ENCODE measurements around the gene DOCK2. TPM values are rescaled to one million over a fixed set of nuclear protein-coding genes. Genes with fewer than 3 reads are reported as not detected.

DOCK2 gene
- total RNA-seq, 4 donors from 2014 or later = 2.3 to 11.2 (median 3.2) TPM

GRCh38 chr5:169732841-169733240, 95.8 kb downstream of the DOCK2 start:
- H3K4me1 ChIP-seq = no peaks in the 10 kb centered on the region
- TF ChIP-seq POLR2AphosphoS5 (IDR thresholded peaks at IDR 0.05) (no peak), POLR2A (IDR thresholded peaks at IDR 0.05) (no peak), CTCF (IDR thresholded peaks at IDR 0.05) (no peak), EP300 (IDR thresholded peaks at IDR 0.05) (no peak)
- no peak overlapping the region for H3K27ac ChIP-seq
- no peaks in the 10 kb centered on the region for H3K36me3 ChIP-seq
- no peaks in the 10 kb centered on the region for H3K9me3 ChIP-seq
- no peak for DNase-seq (ENCODE audit: low spot score in 2 of 2)
- 40% methylated on average over 1 of the region's 1 CpG for WGBS
- H3K4me3 ChIP-seq = no peak overlapping the region
- no peaks in the 10 kb centered on the region for H3K27me3 ChIP-seq

GRCh38 chr5:169735913-169736312, 98.8 kb downstream of the DOCK2 start:
- H3K9me3 ChIP-seq = no peaks in the 10 kb centered on the region
- no peaks in the 10 kb centered on the region for H3K27me3 ChIP-seq
- H3K27ac ChIP-seq = no peak overlapping the region
- H3K4me3 ChIP-seq = no peak overlapping the region
- DNase-seq (ENCODE audit: low spot score in 2 of 2) = no peak
- H3K4me1 ChIP-seq = no peaks in the 10 kb centered on the region
- TF ChIP-seq POLR2A (IDR thresholded peaks at IDR 0.05) (no peak), CTCF (IDR thresholded peaks at IDR 0.05) (no peak)
- H3K36me3 ChIP-seq = no peaks in the 10 kb centered on the region
- 80% methylated on average over 3 of the region's 3 CpGs for WGBS

- H3K4me3 ChIP-seq = no peak overlapping the region
- 93% methylated on average over 2 of the region's 2 CpGs for WGBS
- no peaks in the 10 kb centered on the region for H3K36me3 ChIP-seq
- no peak for DNase-seq (ENCODE audit: low spot score in 2 of 2)
- no peaks in the 10 kb centered on the region for H3K4me1 ChIP-seq
- H3K9me3 ChIP-seq = no peaks in the 10 kb centered on the region
- H3K27me3 ChIP-seq = no peaks in the 10 kb centered on the region
- H3K27ac ChIP-seq = no peak overlapping the region
- no peak for TF ChIP-seq EP300 (IDR thresholded peaks at IDR 0.05)
- TF ChIP-seq POLR2AphosphoS5 (IDR thresholded peaks at IDR 0.05) = no peak
- TF ChIP-seq CTCF (IDR thresholded peaks at IDR 0.05) = no peak
- TF ChIP-seq POLR2A (IDR thresholded peaks at IDR 0.05) = no peak
Measured at GRCh38 chr5:169736653-169737052, 99.6 kb downstream of the DOCK2 start.

GRCh38 chr5:169740435-169740834, 103.4 kb downstream of the DOCK2 start:
- Histone ChIP-seq H3K36me3 (no peaks in the 10 kb centered on the region), H3K27me3 (no peaks in the 10 kb centered on the region), H3K9me3 (no peaks in the 10 kb centered on the region), H3K27ac (no peak overlapping the region), H3K4me1 (no peaks in the 10 kb centered on the region), H3K4me3 (no peak overlapping the region)
- 39% methylated on average over 3 of the region's 3 CpGs for WGBS
- DNase-seq (ENCODE audit: low spot score in 2 of 2) = no peak
- TF ChIP-seq CTCF (IDR thresholded peaks at IDR 0.05) = no peak
- no peak for TF ChIP-seq POLR2A (IDR thresholded peaks at IDR 0.05)
- no peak for TF ChIP-seq POLR2AphosphoS5 (IDR thresholded peaks at IDR 0.05)
- TF ChIP-seq EP300 (IDR thresholded peaks at IDR 0.05) = no peak

- Histone ChIP-seq H3K9me3 (no peaks in the 10 kb centered on the region), H3K27me3 (no peaks in the 10 kb centered on the region), H3K27ac (no peak overlapping the region), H3K4me3 (no peak overlapping the region), H3K4me1 (no peaks in the 10 kb centered on the region), H3K36me3 (no peaks in the 10 kb centered on the region)
- TF ChIP-seq POLR2AphosphoS5 (IDR thresholded peaks at IDR 0.05) (no peak), CTCF (IDR thresholded peaks at IDR 0.05) (no peak), POLR2A (IDR thresholded peaks at IDR 0.05) (no peak), EP300 (IDR thresholded peaks at IDR 0.05) (no peak)
- WGBS = 57% methylated on average over 7 of the region's 7 CpGs
- no peak for DNase-seq (ENCODE audit: low spot score in 2 of 2)
Measured at GRCh38 chr5:169742771-169743296, 105.8 kb downstream of the DOCK2 start.
